B cell (primary cell): ENCODE data around the gene PXK. TPM values are rescaled to one million over a fixed set of nuclear protein-coding genes. Genes with fewer than 3 reads are reported as not detected.

Experiments used
- ATAC-seq: fragments of 200-7000 bp; cut with Tn5 transposase; one replicate; pipeline ENCODE4 v1.10.0; 2021; ENCODE audit warnings: low read depth, mild to moderate bottlenecking, moderate number of reproducible peaks, moderate library complexity
- CTCF ChIA-PET: fragments of 350-600 bp; sonication (Branson Sonifier 250); formaldehyde crosslinking; loops from one replicate; lab custom pipeline; 2021; ENCODE audit warnings: antibody characterized with exemption, inconsistent platforms; lab: Charles Lee
- POLR2A ChIA-PET: fragments of 350-600 bp; sonication (Branson Sonifier 250); formaldehyde crosslinking; loops from one replicate; lab custom pipeline; 2021; ENCODE audit warnings: antibody characterized with exemption; lab: Charles Lee
- DNase-seq: peaks from one replicate; pipeline ENCODE4 v3.0.0; 2013
- H2AFZ ChIP-seq: 2 replicates; pipeline ENCODE4 v1.6.1; 2012; ENCODE audit warnings: mild to moderate bottlenecking, low read depth, low read length; ENCODE audit not compliant: insufficient read depth, poor library complexity, severe bottlenecking
- H3K27ac ChIP-seq, 2 donors: 1 replicate in 1 of 2; 2 replicates in 1 of 2; pipeline ENCODE4 v1.5.1; 2012 to 2013; ENCODE audit warnings: low read length in 2 of 2, mild to moderate bottlenecking in 2 of 2, moderate library complexity in 1 of 2
- H3K27me3 ChIP-seq, 4 experiments: fragments of 200-600 bp in 1 of 4; sonication (generic) in 1 of 4; replicated peaks in 1 of 4; 1 replicate in 2 of 4; 2 replicates in 2 of 4; pipeline versions ENCODE4 v1.6.1 to v1.7.0; 2013 to 2016; ENCODE audit warnings: low read length in 3 of 4, mild to moderate bottlenecking in 2 of 4, mixed read lengths in 1 of 4, moderate library complexity in 1 of 4; ENCODE audit not compliant: insufficient read depth in 4 of 4, control insufficient read depth in 3 of 4; ENCODE audit errors: control extremely low read depth in 1 of 4
- H3K36me3 ChIP-seq, 2 experiments: replicated peaks in 1 of 2; 1 replicate in 1 of 2; 2 replicates in 1 of 2; pipeline versions ENCODE4 v1.6.1 to v1.7.1; 2013; ENCODE audit warnings: low read length in 1 of 2; ENCODE audit not compliant: insufficient read depth in 2 of 2, control insufficient read depth in 1 of 2; ENCODE audit errors: control extremely low read depth in 1 of 2, extremely low read depth in 1 of 2
- H3K4me1 ChIP-seq, 2 donors: fragments of 200-600 bp in 1 of 2; sonication (generic) in 1 of 2; 1 replicate in 1 of 2; 2 replicates in 1 of 2; pipeline versions ENCODE4 v1.5.1 to v1.6.1; 2013 to 2017; ENCODE audit warnings: low read length in 2 of 2; ENCODE audit not compliant: control insufficient read depth in 2 of 2, insufficient read depth in 2 of 2
- H3K4me2 ChIP-seq: replicated peaks from 2 replicates; pipeline ENCODE3; 2012; ENCODE audit warnings: mild to moderate bottlenecking, low read depth, low read length; ENCODE audit not compliant: poor library complexity, severe bottlenecking
- H3K4me3 ChIP-seq, 5 experiments: fragments of 200-600 bp in 1 of 5; sonication (generic) in 1 of 5; 1 replicate in 3 of 5; 2 replicates in 2 of 5; pipeline versions ENCODE4 v1.5.1 to v1.7.0; 2011 to 2016; ENCODE audit warnings: low read length in 4 of 5, mild to moderate bottlenecking in 4 of 5, low read depth in 2 of 5, control low read depth in 1 of 5, moderate library complexity in 1 of 5; ENCODE audit not compliant: insufficient read depth in 1 of 5; ENCODE audit errors: control extremely low read depth in 1 of 5, extremely low read depth in 1 of 5
- H3K79me2 ChIP-seq: fragments of 200-600 bp; sonication (generic); one replicate; pipeline ENCODE4 v1.6.0; 2016; ENCODE audit warnings: low read length; ENCODE audit not compliant: control insufficient read depth, insufficient read depth
- H3K9ac ChIP-seq: fragments of 200-600 bp; sonication (generic); 2 replicates; pipeline ENCODE4 v1.6.1; 2017; ENCODE audit warnings: mild to moderate bottlenecking, low read length, moderate library complexity
- H3K9me3 ChIP-seq, 3 donors: one replicate each; pipeline versions ENCODE4 v1.6.1 to v1.7.1; 2013; ENCODE audit warnings: low read length in 2 of 3; ENCODE audit not compliant: control insufficient read depth in 2 of 3, insufficient read depth in 1 of 3; ENCODE audit errors: control extremely low read depth in 1 of 3
- H4K20me1 ChIP-seq: 2 replicates; pipeline ENCODE4 v1.6.0; 2012; ENCODE audit warnings: mild to moderate bottlenecking, low read length; ENCODE audit not compliant: insufficient read depth, control insufficient read depth, poor library complexity, severe bottlenecking
- H3K27ac Mint-ChIP-seq: one replicate; pipeline ENCODE4 v1.8.0; 2021; ENCODE audit warnings: mixed read lengths
- H3K27me3 Mint-ChIP-seq: one replicate; pipeline ENCODE4 v1.8.0; 2021; ENCODE audit warnings: mixed read lengths
- H3K4me1 Mint-ChIP-seq: one replicate; pipeline ENCODE4 v1.8.0; 2021; ENCODE audit warnings: mixed read lengths
- H3K4me3 Mint-ChIP-seq: one replicate; pipeline ENCODE4 v1.8.0; 2021; ENCODE audit warnings: mixed read lengths
- H3K9me3 Mint-ChIP-seq: one replicate; pipeline ENCODE4 v1.8.0; 2022; ENCODE audit warnings: mixed read lengths; ENCODE audit not compliant: insufficient read depth
- EZH2 ChIP-seq: IDR thresholded peaks from 2 replicates; pipeline ENCODE4 v1.6.1; 2012; ENCODE audit warnings: borderline replicate concordance, low read depth, mild to moderate bottlenecking, moderate library complexity, low read length; ENCODE audit not compliant: insufficient read depth, poor library complexity, severe bottlenecking
- WGBS: methylation state at CpG from one replicate; pipeline ENCODE4 v1.1.5; 2013; ENCODE audit warnings: missing lambda C conversion rate; ENCODE audit not compliant: insufficient coverage; 5-methylcytosine and 5-hydroxymethylcytosine counted together
- intact Hi-C: fragments of 100-400 bp; cut with micrococcal nuclease; formaldehyde crosslinking; loops from one replicate; pipeline ENCODE4 v1.10.0; 2022
- polyA plus RNA-seq: library from polyadenylated mRNA; depleted of rRNA; stranded (reverse); fragments of >200 nt; gene quantifications from 2 replicates; pipeline ENCODE4 v1.2.3, GENCODE V29; 2012
- total RNA-seq, 2 donors: library from RNA; stranded (reverse); fragments of 120-200 nt in 1 of 2; gene quantifications; 1 replicate in 1 of 2; 2 replicates in 1 of 2; pipeline versions ENCODE4 v1.2.3 to v1.2.4, GENCODE V29; 2013 to 2022
- TF ChIP-seq, protein P1 (sequence below): fragments of 200-600 bp; IDR thresholded peaks from one replicate; pipeline ENCODE4 v1.8.0; 2022; ENCODE audit warnings: antibody characterized with exemption, mild to moderate bottlenecking

PXK gene
- total and polyA plus RNA-seq, 2 donors (not counting 1 experiment from before 2014, with no cell fraction given): 46.8 to 104 TPM

DNA sequence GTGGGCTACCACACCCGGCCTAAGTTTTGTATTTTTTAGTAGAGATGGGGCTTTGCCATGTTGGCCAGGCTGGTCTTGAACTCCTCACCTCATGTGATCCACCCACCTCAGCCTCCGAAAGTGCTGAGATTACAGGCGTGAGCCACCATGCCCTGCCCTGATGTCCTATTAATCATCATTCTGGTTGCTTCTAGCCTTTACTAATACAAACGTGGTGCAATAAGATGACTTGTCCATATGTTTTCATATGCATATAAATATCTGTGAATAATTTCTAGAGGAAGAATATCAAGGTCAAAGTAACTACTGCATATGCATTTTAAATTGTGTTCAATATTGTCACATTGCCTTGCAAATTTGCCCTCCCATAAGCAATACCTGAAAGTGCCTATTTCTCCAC lies 126.5 kb downstream of the PXK start:
- Mint-ChIP-seq H3K9me3 (peaks cover 7% of the 10 kb centered on the region), H3K27me3 (no peaks in the 10 kb centered on the region), H3K4me3 (no peak overlapping the region), H3K27ac (no peak overlapping the region), H3K4me1 (peaks cover 7% of the 10 kb centered on the region)
- no CpG with 5 or more reads among the region's 4 CpGs for WGBS
- no peaks in the 10 kb centered on the region for H4K20me1 ChIP-seq
- intact Hi-C loops: no loop called here
- H3K4me1 ChIP-seq: peaks cover 7 to 9% of the 10 kb centered on the region in 2 donors
- ChIA-PET POLR2A (interaction anchor here (0.6 kb wide), 1 partner anchor 244 kb away, joined by 3 read pairs; no protein-coding TSS in a partner anchor), CTCF (interaction anchor here (0.9 kb wide), 1 partner anchor 72 kb away, joined by 3 read pairs; no protein-coding TSS in a partner anchor)
- no peak overlapping the region for H3K4me2 ChIP-seq
- TF ChIP-seq, protein P1, sequence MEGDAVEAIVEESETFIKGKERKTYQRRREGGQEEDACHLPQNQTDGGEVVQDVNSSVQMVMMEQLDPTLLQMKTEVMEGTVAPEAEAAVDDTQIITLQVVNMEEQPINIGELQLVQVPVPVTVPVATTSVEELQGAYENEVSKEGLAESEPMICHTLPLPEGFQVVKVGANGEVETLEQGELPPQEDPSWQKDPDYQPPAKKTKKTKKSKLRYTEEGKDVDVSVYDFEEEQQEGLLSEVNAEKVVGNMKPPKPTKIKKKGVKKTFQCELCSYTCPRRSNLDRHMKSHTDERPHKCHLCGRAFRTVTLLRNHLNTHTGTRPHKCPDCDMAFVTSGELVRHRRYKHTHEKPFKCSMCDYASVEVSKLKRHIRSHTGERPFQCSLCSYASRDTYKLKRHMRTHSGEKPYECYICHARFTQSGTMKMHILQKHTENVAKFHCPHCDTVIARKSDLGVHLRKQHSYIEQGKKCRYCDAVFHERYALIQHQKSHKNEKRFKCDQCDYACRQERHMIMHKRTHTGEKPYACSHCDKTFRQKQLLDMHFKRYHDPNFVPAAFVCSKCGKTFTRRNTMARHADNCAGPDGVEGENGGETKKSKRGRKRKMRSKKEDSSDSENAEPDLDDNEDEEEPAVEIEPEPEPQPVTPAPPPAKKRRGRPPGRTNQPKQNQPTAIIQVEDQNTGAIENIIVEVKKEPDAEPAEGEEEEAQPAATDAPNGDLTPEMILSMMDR: no peak
- TF ChIP-seq EZH2: no peak
- H3K9ac ChIP-seq: no peak overlapping the region
- no peak overlapping the region for H3K27ac ChIP-seq
- H2AFZ ChIP-seq: no peak overlapping the region
- H3K4me3 ChIP-seq: no peak overlapping the region
- no peaks in the 10 kb centered on the region for H3K79me2 ChIP-seq
- no peak for ATAC-seq
- peaks cover 0 to 2% (median 0%) of the 10 kb centered on the region in 4 experiments for H3K27me3 ChIP-seq
- H3K36me3 ChIP-seq: no peaks in the 10 kb centered on the region
- peaks cover 1 to 36% (median 19%) of the 10 kb centered on the region in 3 donors for H3K9me3 ChIP-seq
- DNase-seq: no peak

GRCh38 chr3:58462829-58463180 lies 130.1 kb downstream of the PXK start:
- Histone ChIP-seq H3K4me3 (no peak overlapping the region), H3K36me3 (no peaks in the 10 kb centered on the region), H3K4me1 (peaks cover 7 to 9% of the 10 kb centered on the region in 2 donors), H3K9me3 (peaks cover 0 to 9% (median 0%) of the 10 kb centered on the region in 3 donors), H4K20me1 (no peaks in the 10 kb centered on the region), H3K79me2 (no peaks in the 10 kb centered on the region), H3K27me3 (no peaks in the 10 kb centered on the region), H3K9ac (no peak overlapping the region), H3K27ac (no peak overlapping the region), H3K4me2 (no peak overlapping the region), H2AFZ (no peak overlapping the region)
- POLR2A ChIA-PET: no interaction called here
- DNase-seq (no peak), ATAC-seq (no peak)
- Mint-ChIP-seq H3K27me3 (no peaks in the 10 kb centered on the region), H3K9me3 (no peaks in the 10 kb centered on the region), H3K4me3 (no peak overlapping the region), H3K4me1 (peaks cover 7% of the 10 kb centered on the region), H3K27ac (no peak overlapping the region)
- TF ChIP-seq, protein P1: no peak
- TF ChIP-seq EZH2: no peak
- CTCF ChIA-PET: no interaction called here
- 93% methylated on average over 4 of the region's 4 CpGs for whole genome bisulfite sequencing
- intact Hi-C loops: loop anchor here (1.0 kb wide), 2 partner anchors 28 to 69 kb away; no protein-coding TSS in a partner anchor
